DND-41 (cell line): ENCODE results near the gene PSMC6.

ENCODE experiments used
- ATAC-seq: fragments of 200-7000 bp; cut with Tn5 transposase; 3 replicates; pipeline ENCODE4 v1.9.1; 2021; ENCODE audit warnings: low read depth; ENCODE audit not compliant: insufficient read depth
- DNase-seq: peaks from one replicate; pipeline ENCODE4 v3.0.0-alpha.2; 2020
- H2AFZ ChIP-seq: 2 replicates; pipeline ENCODE4 v1.6.0; 2012; ENCODE audit warnings: low read depth, low read length
- H3K27ac ChIP-seq: 2 replicates; pipeline ENCODE4 v1.5.1; 2012; ENCODE audit warnings: low read length, inconsistent platforms
- H3K27me3 ChIP-seq: fragments of 200-600 bp; sonication (generic); 2 replicates; pipeline ENCODE4 v1.6.0; 2012; ENCODE audit warnings: low read length, mild to moderate bottlenecking, inconsistent platforms; ENCODE audit not compliant: insufficient read depth, poor library complexity
- H3K36me3 ChIP-seq: 2 replicates; pipeline ENCODE4 v1.5.1; 2012; ENCODE audit warnings: low read length, inconsistent platforms; ENCODE audit not compliant: insufficient read depth
- H3K4me1 ChIP-seq: 2 replicates; pipeline ENCODE4 v1.5.1; 2012; ENCODE audit warnings: mild to moderate bottlenecking, low read length; ENCODE audit not compliant: insufficient read depth
- H3K4me2 ChIP-seq: 2 replicates; pipeline ENCODE4 v1.6.0; 2012; ENCODE audit warnings: mild to moderate bottlenecking, moderate library complexity, low read length, inconsistent platforms; ENCODE audit not compliant: insufficient read depth
- H3K4me3 ChIP-seq, 2 experiments: fragments of 200-600 bp in 1 of 2; shearing (Covaris generic) in 1 of 2; 2 replicates each; pipeline ENCODE4 v1.5.1; 2012 to 2016; ENCODE audit warnings: inconsistent platforms in 2 of 2, low read length in 2 of 2, mild to moderate bottlenecking in 2 of 2, low read depth in 1 of 2, moderate library complexity in 1 of 2
- H3K79me2 ChIP-seq: 2 replicates; pipeline ENCODE4 v1.6.0; 2012; ENCODE audit warnings: low read length, inconsistent platforms; ENCODE audit not compliant: insufficient read depth
- H3K9ac ChIP-seq: 2 replicates; pipeline ENCODE4 v1.6.0; 2012; ENCODE audit warnings: low read depth, mild to moderate bottlenecking, inconsistent platforms, low read length, moderate library complexity
- H3K9me3 ChIP-seq: 2 replicates; pipeline ENCODE4 v1.5.1; 2012; ENCODE audit warnings: low read length, moderate library complexity, mild to moderate bottlenecking, inconsistent platforms; ENCODE audit not compliant: insufficient read depth, severe bottlenecking
- H4K20me1 ChIP-seq: 2 replicates; pipeline ENCODE4 v1.6.0; 2012; ENCODE audit warnings: low read length; ENCODE audit not compliant: insufficient read depth
- EZH2 ChIP-seq: IDR thresholded peaks from 3 replicates; pipeline ENCODE4 v1.6.1; 2012; ENCODE audit warnings: borderline replicate concordance, low read depth, mild to moderate bottlenecking, moderate library complexity, low read length, inconsistent platforms; ENCODE audit not compliant: severe bottlenecking
- TF ChIP-seq, protein P1 (sequence below): IDR thresholded peaks from 2 replicates; pipeline ENCODE4 v1.5.1; 2012; ENCODE audit warnings: borderline replicate concordance, low read length, moderate library complexity, mild to moderate bottlenecking; ENCODE audit not compliant: poor library complexity, severe bottlenecking; ENCODE audit errors: extremely low read depth

The PSMC6 gene

DNA sequence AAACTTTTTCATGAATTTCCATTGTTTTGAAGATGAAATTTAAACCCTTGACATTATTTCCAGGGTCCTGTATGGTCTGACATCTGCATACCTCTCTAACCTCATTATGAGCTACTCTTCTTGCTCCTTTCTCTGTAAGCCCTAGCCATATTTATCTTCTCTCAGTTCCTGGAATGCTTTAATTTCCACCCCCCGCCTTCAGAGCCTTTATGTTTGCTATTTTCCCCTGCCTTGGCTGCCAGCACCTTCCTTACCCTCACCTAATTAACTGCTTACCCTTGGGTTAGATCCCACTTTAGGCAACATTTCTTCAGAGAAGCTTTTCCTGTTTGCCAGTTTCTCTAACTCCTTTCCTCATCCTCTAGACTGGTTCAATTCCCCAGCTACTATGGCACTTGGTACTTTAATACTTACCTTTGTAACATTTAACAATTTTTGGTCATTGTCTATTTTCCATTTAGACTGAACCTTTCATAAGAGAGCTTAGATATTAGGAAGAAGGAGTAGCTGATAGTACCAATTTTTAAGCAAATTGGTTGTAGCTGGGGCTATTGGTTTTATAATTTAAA is 29.0 kb downstream of the PSMC6 start:
- Histone ChIP-seq H3K36me3 (peaks cover 25% of the 10 kb centered on the region), H3K9ac (no peak overlapping the region), H3K27ac (no peak overlapping the region)

GRCh38 chr14:52738409-52738808 is 31.4 kb downstream of the PSMC6 start:
- Histone ChIP-seq H3K79me2 (peaks cover 78% of the 10 kb centered on the region), H3K9me3 (no peaks in the 10 kb centered on the region), H3K4me1 (peaks cover 60% of the 10 kb centered on the region), H3K27me3 (no peaks in the 10 kb centered on the region), H3K4me2 (no peak overlapping the region), H3K27ac (no peak overlapping the region), H4K20me1 (no peaks in the 10 kb centered on the region), H3K4me3 (no peak overlapping the region), H2AFZ (no peak overlapping the region), H3K9ac (no peak overlapping the region), H3K36me3 (peaks cover 17% of the 10 kb centered on the region)
- TF ChIP-seq, protein P1, sequence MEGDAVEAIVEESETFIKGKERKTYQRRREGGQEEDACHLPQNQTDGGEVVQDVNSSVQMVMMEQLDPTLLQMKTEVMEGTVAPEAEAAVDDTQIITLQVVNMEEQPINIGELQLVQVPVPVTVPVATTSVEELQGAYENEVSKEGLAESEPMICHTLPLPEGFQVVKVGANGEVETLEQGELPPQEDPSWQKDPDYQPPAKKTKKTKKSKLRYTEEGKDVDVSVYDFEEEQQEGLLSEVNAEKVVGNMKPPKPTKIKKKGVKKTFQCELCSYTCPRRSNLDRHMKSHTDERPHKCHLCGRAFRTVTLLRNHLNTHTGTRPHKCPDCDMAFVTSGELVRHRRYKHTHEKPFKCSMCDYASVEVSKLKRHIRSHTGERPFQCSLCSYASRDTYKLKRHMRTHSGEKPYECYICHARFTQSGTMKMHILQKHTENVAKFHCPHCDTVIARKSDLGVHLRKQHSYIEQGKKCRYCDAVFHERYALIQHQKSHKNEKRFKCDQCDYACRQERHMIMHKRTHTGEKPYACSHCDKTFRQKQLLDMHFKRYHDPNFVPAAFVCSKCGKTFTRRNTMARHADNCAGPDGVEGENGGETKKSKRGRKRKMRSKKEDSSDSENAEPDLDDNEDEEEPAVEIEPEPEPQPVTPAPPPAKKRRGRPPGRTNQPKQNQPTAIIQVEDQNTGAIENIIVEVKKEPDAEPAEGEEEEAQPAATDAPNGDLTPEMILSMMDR, result no peak
- no peak for TF ChIP-seq EZH2
- no peak for ATAC-seq
- no peak for DNase-seq

More for the DNA sequence above, 29.0 kb downstream of the PSMC6 start:
- no peaks in the 10 kb centered on the region for H4K20me1 ChIP-seq
- peaks cover 59% of the 10 kb centered on the region for H3K4me1 ChIP-seq
- TF ChIP-seq, protein P1, result no peak
- no peak for TF ChIP-seq EZH2
- peaks cover 91% of the 10 kb centered on the region for H3K79me2 ChIP-seq
- ATAC-seq (no peak; the same call in 2 of the 3 replicates), DNase-seq (no peak)
- H2AFZ ChIP-seq, result no peak overlapping the region
- H3K9me3 ChIP-seq, result no peaks in the 10 kb centered on the region
- H3K27me3 ChIP-seq, result no peaks in the 10 kb centered on the region
- no peak overlapping the region for H3K4me3 ChIP-seq
- no peak overlapping the region for H3K4me2 ChIP-seq

DNA sequence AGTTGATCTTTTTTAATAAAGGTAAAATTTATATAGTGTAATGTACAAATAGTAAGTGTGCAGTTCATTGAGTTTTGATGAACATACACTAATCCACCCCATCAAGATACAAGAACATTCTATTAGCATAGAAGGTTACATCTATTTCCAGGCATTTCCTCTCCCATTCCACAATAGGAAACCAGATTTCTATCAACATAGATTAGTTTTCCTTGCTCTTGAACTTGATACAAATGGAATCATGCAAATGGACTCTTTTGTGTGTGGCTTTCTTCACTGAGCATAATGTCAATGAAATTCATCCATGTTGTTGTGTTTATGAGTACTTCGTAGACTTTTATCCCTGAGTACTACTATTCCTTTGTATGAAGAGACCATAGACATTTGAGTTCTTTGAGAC is 33.8 kb downstream of the PSMC6 start:
- no peak for TF ChIP-seq EZH2
- TF ChIP-seq, protein P1, result no peak
- H3K4me3 ChIP-seq, result no peak overlapping the region
- no peak overlapping the region for H3K9ac ChIP-seq
- peak overlapping the region; percentile 60 for H3K27ac ChIP-seq
- no peak for ATAC-seq
- DNase-seq, result no peak
- H3K4me1 ChIP-seq, result peaks cover 60% of the 10 kb centered on the region
- no peaks in the 10 kb centered on the region for H4K20me1 ChIP-seq
- no peaks in the 10 kb centered on the region for H3K9me3 ChIP-seq
- H3K4me2 ChIP-seq, result peak overlapping the region; percentile 14; the same call in 1 of the 2 replicates
- no peak overlapping the region for H2AFZ ChIP-seq
- H3K79me2 ChIP-seq, result peaks cover 75% of the 10 kb centered on the region
- H3K36me3 ChIP-seq, result peaks cover 12% of the 10 kb centered on the region; the same call in 1 of the 2 replicates
- H3K27me3 ChIP-seq, result no peaks in the 10 kb centered on the region
